Neural progenitor cell (in vitro differentiated cells): ENCODE results near the gene MNT. TPM values are rescaled to one million over a fixed set of nuclear protein-coding genes. Genes with fewer than 3 reads are reported as not detected.

Experiments
- DNase-seq: peaks from one replicate; pipeline ENCODE4 v3.0.0-alpha.2; 2016; ENCODE audit warnings: low spot score
- H2AFZ ChIP-seq: fragments of 200-600 bp; sonication (generic); replicated peaks from 2 replicates; pipeline ENCODE4 v1.6.1; 2016; ENCODE audit warnings: antibody characterized with exemption
- H3F3A ChIP-seq: fragments of 200-600 bp; sonication (generic); 2 replicates; pipeline ENCODE4 v1.6.1; 2016; ENCODE audit warnings: antibody characterized with exemption, low read depth
- H3K27ac ChIP-seq: fragments of 200-600 bp; sonication (generic); 2 replicates; pipeline ENCODE4 v1.5.1; 2016; ENCODE audit warnings: mild to moderate bottlenecking
- H3K27me3 ChIP-seq: fragments of 200-600 bp; sonication (generic); 2 replicates; pipeline ENCODE4 v1.6.1; 2016; ENCODE audit warnings: mild to moderate bottlenecking, moderate library complexity
- H3K36me3 ChIP-seq: fragments of 200-600 bp; sonication (generic); 2 replicates; pipeline ENCODE4 v1.5.1; 2016
- H3K4me1 ChIP-seq: fragments of 200-600 bp; sonication (generic); 2 replicates; pipeline ENCODE4 v1.6.1; 2016; ENCODE audit warnings: mixed run types
- H3K4me2 ChIP-seq: fragments of 200-600 bp; sonication (generic); 2 replicates; pipeline ENCODE4 v1.6.1; 2016
- H3K4me3 ChIP-seq: fragments of 200-600 bp; sonication (generic); 2 replicates; pipeline ENCODE4 v1.5.1; 2016
- H3K79me2 ChIP-seq: fragments of 200-600 bp; sonication (generic); 2 replicates; pipeline ENCODE4 v1.6.1; 2016; ENCODE audit warnings: low read depth
- H3K9ac ChIP-seq: fragments of 200-600 bp; sonication (generic); 2 replicates; pipeline ENCODE4 v1.6.1; 2016
- H3K9me3 ChIP-seq: fragments of 200-600 bp; sonication (generic); 2 replicates; pipeline ENCODE4 v1.5.1; 2016; ENCODE audit warnings: low read depth
- H4K20me1 ChIP-seq: fragments of 200-600 bp; sonication (generic); 2 replicates; pipeline ENCODE4 v1.6.1; 2016; ENCODE audit warnings: low read depth
- H3K27ac Mint-ChIP-seq: 3 replicates; pipeline ENCODE4 v1.8.0; 2021; ENCODE audit warnings: mixed read lengths
- H3K27me3 Mint-ChIP-seq: 2 replicates; pipeline ENCODE4 v1.8.0; 2022; ENCODE audit warnings: low read depth, mild to moderate bottlenecking, inconsistent platforms, moderate library complexity, mixed read lengths; ENCODE audit not compliant: insufficient read depth
- H3K36me3 Mint-ChIP-seq: 3 replicates; pipeline ENCODE4 v1.8.0; 2021; ENCODE audit warnings: mixed read lengths
- H3K4me1 Mint-ChIP-seq: 3 replicates; pipeline ENCODE4 v1.8.0; 2021; ENCODE audit warnings: mixed read lengths
- H3K4me3 Mint-ChIP-seq: 3 replicates; pipeline ENCODE4 v1.8.0; 2021; ENCODE audit warnings: mild to moderate bottlenecking, moderate library complexity, mixed read lengths
- H3K9me3 Mint-ChIP-seq: 3 replicates; pipeline ENCODE4 v1.8.0; 2020; ENCODE audit warnings: mixed read lengths
- EZH2 ChIP-seq: fragments of 200-600 bp; sonication (generic); IDR thresholded peaks from 2 replicates; pipeline ENCODE4 v1.6.1; 2017; ENCODE audit warnings: antibody characterized with exemption, mild to moderate bottlenecking, moderate library complexity
- EZH2phosphoT487 ChIP-seq: fragments of 200-600 bp; sonication (generic); IDR thresholded peaks from 2 replicates; pipeline ENCODE4 v1.6.1; 2017; ENCODE audit warnings: antibody characterized with exemption
- total RNA-seq: library from RNA; depleted of rRNA; stranded (reverse); fragments of >200 nt; gene quantifications from 2 replicates; pipeline ENCODE4 v1.2.3, GENCODE V29; 2015; ENCODE audit warnings: low replicate concordance
- TF ChIP-seq, protein P1 (sequence below): fragments of 200-600 bp; sonication (generic); IDR thresholded peaks from 2 replicates; pipeline ENCODE4 v1.5.1; 2017; ENCODE audit warnings: antibody characterized with exemption, mild to moderate bottlenecking

Gene MNT
- total RNA-seq, 1 donor from 2014 or later, result 2.2 TPM

- H3K27ac Mint-ChIP-seq, result peak overlapping the region; percentile 84
- H3K27ac ChIP-seq, result no peak overlapping the region
- DNase-seq, result no peak
- peaks cover 5% of the 10 kb centered on the region for H3K4me1 ChIP-seq
- no peak overlapping the region for H2AFZ ChIP-seq
- no peaks in the 10 kb centered on the region for H3K9me3 ChIP-seq
- peaks cover 10% of the 10 kb centered on the region for H3K27me3 Mint-ChIP-seq
- TF ChIP-seq EZH2phosphoT487 (no peak), EZH2 (no peak)
- TF ChIP-seq, protein P1, sequence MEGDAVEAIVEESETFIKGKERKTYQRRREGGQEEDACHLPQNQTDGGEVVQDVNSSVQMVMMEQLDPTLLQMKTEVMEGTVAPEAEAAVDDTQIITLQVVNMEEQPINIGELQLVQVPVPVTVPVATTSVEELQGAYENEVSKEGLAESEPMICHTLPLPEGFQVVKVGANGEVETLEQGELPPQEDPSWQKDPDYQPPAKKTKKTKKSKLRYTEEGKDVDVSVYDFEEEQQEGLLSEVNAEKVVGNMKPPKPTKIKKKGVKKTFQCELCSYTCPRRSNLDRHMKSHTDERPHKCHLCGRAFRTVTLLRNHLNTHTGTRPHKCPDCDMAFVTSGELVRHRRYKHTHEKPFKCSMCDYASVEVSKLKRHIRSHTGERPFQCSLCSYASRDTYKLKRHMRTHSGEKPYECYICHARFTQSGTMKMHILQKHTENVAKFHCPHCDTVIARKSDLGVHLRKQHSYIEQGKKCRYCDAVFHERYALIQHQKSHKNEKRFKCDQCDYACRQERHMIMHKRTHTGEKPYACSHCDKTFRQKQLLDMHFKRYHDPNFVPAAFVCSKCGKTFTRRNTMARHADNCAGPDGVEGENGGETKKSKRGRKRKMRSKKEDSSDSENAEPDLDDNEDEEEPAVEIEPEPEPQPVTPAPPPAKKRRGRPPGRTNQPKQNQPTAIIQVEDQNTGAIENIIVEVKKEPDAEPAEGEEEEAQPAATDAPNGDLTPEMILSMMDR, result no peak
- no peaks in the 10 kb centered on the region for H4K20me1 ChIP-seq
- no peaks in the 10 kb centered on the region for H3K79me2 ChIP-seq
- H3K9ac ChIP-seq, result no peak overlapping the region
- H3K4me3 ChIP-seq, result no peak overlapping the region
- no peaks in the 10 kb centered on the region for H3K36me3 ChIP-seq
- H3K36me3 Mint-ChIP-seq, result peaks cover 8% of the 10 kb centered on the region
- peaks cover 40% of the 10 kb centered on the region for H3K4me1 Mint-ChIP-seq
- peaks cover 12% of the 10 kb centered on the region for H3F3A ChIP-seq
- H3K4me2 ChIP-seq, result no peak overlapping the region
- H3K9me3 Mint-ChIP-seq, result no peaks in the 10 kb centered on the region
- no peaks in the 10 kb centered on the region for H3K27me3 ChIP-seq
- H3K4me3 Mint-ChIP-seq, result peak overlapping the region; percentile 3
These were observed 6.3 kb upstream of the MNT start for GRCh38 chr17:2406903-2407790.

GRCh38 chr17:2406271-2406902 is 5.5 kb upstream of the MNT start:
- Histone ChIP-seq H3K27ac (no peak overlapping the region), H3F3A (peaks cover 16% of the 10 kb centered on the region), H3K4me3 (no peak overlapping the region), H3K9ac (no peak overlapping the region), H3K9me3 (no peaks in the 10 kb centered on the region), H3K79me2 (no peaks in the 10 kb centered on the region), H3K4me2 (no peak overlapping the region), H2AFZ (no peak overlapping the region), H3K36me3 (no peaks in the 10 kb centered on the region), H3K4me1 (peaks cover 5% of the 10 kb centered on the region), H4K20me1 (no peaks in the 10 kb centered on the region), H3K27me3 (no peaks in the 10 kb centered on the region)
- peak; percentile 1 for DNase-seq
- Mint-ChIP-seq H3K27me3 (peaks cover 12% of the 10 kb centered on the region), H3K4me1 (peaks cover 42% of the 10 kb centered on the region), H3K36me3 (peaks cover 8% of the 10 kb centered on the region), H3K27ac (no peak overlapping the region), H3K9me3 (no peaks in the 10 kb centered on the region), H3K4me3 (no peak overlapping the region)
- TF ChIP-seq, protein P1, result no peak
- TF ChIP-seq EZH2, result no peak

- TF ChIP-seq, protein P1, result no peak
- TF ChIP-seq EZH2 (no peak), EZH2phosphoT487 (no peak)
- no peaks in the 10 kb centered on the region for H3K9me3 Mint-ChIP-seq
- H3K9me3 ChIP-seq, result no peaks in the 10 kb centered on the region
- H3K27ac ChIP-seq, result no peak overlapping the region
- H3K4me2 ChIP-seq, result no peak overlapping the region
- H3K4me3 ChIP-seq, result no peak overlapping the region
- H3K27me3 ChIP-seq, result no peaks in the 10 kb centered on the region
- DNase-seq, result peak; percentile 1
- H2AFZ ChIP-seq, result no peak overlapping the region
- H3K36me3 Mint-ChIP-seq, result peaks cover under 1% of the 10 kb centered on the region
- peak overlapping the region; percentile 9 for H3K4me3 Mint-ChIP-seq
- H3F3A ChIP-seq, result peaks cover 24% of the 10 kb centered on the region
- peaks cover 5% of the 10 kb centered on the region for H3K4me1 ChIP-seq
- H3K36me3 ChIP-seq, result no peaks in the 10 kb centered on the region
- H3K27ac Mint-ChIP-seq, result no peak overlapping the region
- H3K27me3 Mint-ChIP-seq, result peaks cover 14% of the 10 kb centered on the region
- peaks cover under 1% of the 10 kb centered on the region for H4K20me1 ChIP-seq
- peaks cover 1% of the 10 kb centered on the region for H3K79me2 ChIP-seq
- H3K4me1 Mint-ChIP-seq, result peaks cover 42% of the 10 kb centered on the region
- no peak overlapping the region for H3K9ac ChIP-seq
These were observed 4.5 kb upstream of the MNT start for GRCh38 chr17:2405247-2405926.
